ENCODE measurements around the gene ARHGAP24. TPM values are rescaled to one million over a fixed set of nuclear protein-coding genes. Genes with fewer than 3 reads are reported as not detected.

Gene ARHGAP24
- total and polyA plus RNA-seq, 3 experiments from 2014 or later: not detected

GRCh38 chr4:85446141-85446861 lies 28.6 kb upstream of the ARHGAP24 start:
- Histone ChIP-seq H3K36me3 (ENCODE audit: insufficient read depth, low read length) (no peaks in the 10 kb centered on the region), H3K4me1 (ENCODE audit: insufficient read depth, low read length) (no peaks in the 10 kb centered on the region), H3K27me3 (ENCODE audit: insufficient read depth, low read length, poor library complexity, severe bottlenecking) (no peaks in the 10 kb centered on the region), H3K27ac (ENCODE audit: low read depth, low read length) (no peak overlapping the region), H3K9me3 (ENCODE audit: low read length) (no peaks in the 10 kb centered on the region), H3K4me3 (ENCODE audit: low read length) (no peak overlapping the region)
- Mint-ChIP-seq H3K36me3 (peaks cover 0 to 2% (median 0%) of the 10 kb centered on the region in 3 donors), H3K27me3 (no peaks in the 10 kb centered on the region), H3K4me3 (no peak overlapping the region), H3K27ac (no peak overlapping the region), H3K9me3 (peaks cover 0 to 3% (median 2%) of the 10 kb centered on the region in 5 donors), H3K4me1 (no peaks in the 10 kb centered on the region)
- CTCF ChIA-PET: no interaction called here
- no peak for DNase-seq
- POLR2A ChIA-PET: no interaction called here

- ChIA-PET CTCF (no interaction called here), POLR2A (no interaction called here)
- Histone ChIP-seq H3K4me1 (ENCODE audit: insufficient read depth, low read length) (no peaks in the 10 kb centered on the region), H3K4me3 (ENCODE audit: low read length) (no peak overlapping the region), H3K27ac (ENCODE audit: low read depth, low read length) (no peak overlapping the region), H3K27me3 (ENCODE audit: insufficient read depth, low read length, poor library complexity, severe bottlenecking) (no peaks in the 10 kb centered on the region), H3K36me3 (ENCODE audit: insufficient read depth, low read length) (no peaks in the 10 kb centered on the region), H3K9me3 (ENCODE audit: low read length) (no peaks in the 10 kb centered on the region)
- DNase-seq: no peak
- Mint-ChIP-seq H3K9me3 (peaks cover 0 to 7% (median 3%) of the 10 kb centered on the region in 5 donors), H3K4me1 (no peaks in the 10 kb centered on the region), H3K27me3 (no peaks in the 10 kb centered on the region), H3K4me3 (no peak overlapping the region), H3K36me3 (peaks cover 0 to 2% (median 0%) of the 10 kb centered on the region in 3 donors), H3K27ac (no peak overlapping the region)
These were observed 25.8 kb upstream of the ARHGAP24 start for GRCh38 chr4:85448906-85449890.

- H3K4me1 Mint-ChIP-seq: no peaks in the 10 kb centered on the region
- peaks cover 0 to 2% (median 0%) of the 10 kb centered on the region in 3 donors for H3K36me3 Mint-ChIP-seq
- Histone ChIP-seq H3K4me3 (ENCODE audit: low read length) (no peak overlapping the region), H3K9me3 (ENCODE audit: low read length) (no peaks in the 10 kb centered on the region), H3K36me3 (ENCODE audit: insufficient read depth, low read length) (no peaks in the 10 kb centered on the region), H3K27ac (ENCODE audit: low read depth, low read length) (no peak overlapping the region), H3K4me1 (ENCODE audit: insufficient read depth, low read length) (no peaks in the 10 kb centered on the region), H3K27me3 (ENCODE audit: insufficient read depth, low read length, poor library complexity, severe bottlenecking) (no peaks in the 10 kb centered on the region)
- no peak overlapping the region for H3K27ac Mint-ChIP-seq
- H3K9me3 Mint-ChIP-seq: peaks cover 0 to 7% (median 3%) of the 10 kb centered on the region in 5 donors
- CTCF ChIA-PET: no interaction called here
- no peaks in the 10 kb centered on the region for H3K27me3 Mint-ChIP-seq
- POLR2A ChIA-PET: no interaction called here
- no peak for DNase-seq
- H3K4me3 Mint-ChIP-seq: no peak overlapping the region
These were observed 22.8 kb upstream of the ARHGAP24 start for GRCh38 chr4:85452058-85452731.

- no peaks in the 10 kb centered on the region for H3K4me1 Mint-ChIP-seq
- Histone ChIP-seq H3K27me3 (ENCODE audit: insufficient read depth, low read length, poor library complexity, severe bottlenecking) (no peaks in the 10 kb centered on the region), H3K27ac (ENCODE audit: low read depth, low read length) (no peak overlapping the region), H3K36me3 (ENCODE audit: insufficient read depth, low read length) (no peaks in the 10 kb centered on the region), H3K4me3 (ENCODE audit: low read length) (no peak overlapping the region), H3K9me3 (ENCODE audit: low read length) (no peaks in the 10 kb centered on the region), H3K4me1 (ENCODE audit: insufficient read depth, low read length) (no peaks in the 10 kb centered on the region)
- H3K9me3 Mint-ChIP-seq: peaks cover 0 to 6% (median under 1%) of the 10 kb centered on the region in 5 donors
- no peaks in the 10 kb centered on the region for H3K36me3 Mint-ChIP-seq
- DNase-seq: no peak
- CTCF ChIA-PET: no interaction called here
- no peak overlapping the region for H3K27ac Mint-ChIP-seq
- H3K4me3 Mint-ChIP-seq: no peak overlapping the region
- POLR2A ChIA-PET: no interaction called here
- no peaks in the 10 kb centered on the region for H3K27me3 Mint-ChIP-seq
These were observed 19.0 kb upstream of the ARHGAP24 start for GRCh38 chr4:85455942-85456341.

GRCh38 chr4:85457752-85458467 lies 17.0 kb upstream of the ARHGAP24 start:
- ChIA-PET POLR2A (no interaction called here), CTCF (no interaction called here)
- Mint-ChIP-seq H3K9me3 (peaks cover 0 to 6% (median 4%) of the 10 kb centered on the region in 5 donors), H3K27me3 (no peaks in the 10 kb centered on the region), H3K27ac (no peak overlapping the region), H3K36me3 (no peaks in the 10 kb centered on the region), H3K4me3 (no peak overlapping the region), H3K4me1 (no peaks in the 10 kb centered on the region)
- Histone ChIP-seq H3K27me3 (ENCODE audit: insufficient read depth, low read length, poor library complexity, severe bottlenecking) (no peaks in the 10 kb centered on the region), H3K27ac (ENCODE audit: low read depth, low read length) (no peak overlapping the region), H3K4me3 (ENCODE audit: low read length) (no peak overlapping the region), H3K36me3 (ENCODE audit: insufficient read depth, low read length) (no peaks in the 10 kb centered on the region), H3K9me3 (ENCODE audit: low read length) (no peaks in the 10 kb centered on the region), H3K4me1 (ENCODE audit: insufficient read depth, low read length) (no peaks in the 10 kb centered on the region)
- no peak for DNase-seq

GRCh38 chr4:85459736-85460135 lies 15.2 kb upstream of the ARHGAP24 start:
- ChIA-PET CTCF (no interaction called here), POLR2A (no interaction called here)
- no peak for DNase-seq
- H3K4me1 ChIP-seq (ENCODE audit: insufficient read depth, low read length): no peaks in the 10 kb centered on the region
- Mint-ChIP-seq H3K4me3 (no peak overlapping the region), H3K27ac (no peak overlapping the region), H3K9me3 (peaks cover 0 to 6% (median 0%) of the 10 kb centered on the region in 5 donors), H3K27me3 (no peaks in the 10 kb centered on the region), H3K36me3 (no peaks in the 10 kb centered on the region), H3K4me1 (no peaks in the 10 kb centered on the region)
- no peak overlapping the region for H3K27ac ChIP-seq (ENCODE audit: low read depth, low read length)
- no peaks in the 10 kb centered on the region for H3K27me3 ChIP-seq (ENCODE audit: insufficient read depth, low read length, poor library complexity, severe bottlenecking)
- no peak overlapping the region for H3K4me3 ChIP-seq (ENCODE audit: low read length)
- H3K9me3 ChIP-seq (ENCODE audit: low read length): no peaks in the 10 kb centered on the region
- H3K36me3 ChIP-seq (ENCODE audit: insufficient read depth, low read length): no peaks in the 10 kb centered on the region

GRCh38 chr4:85474356-85474755 lies 594 bp upstream of the ARHGAP24 start:
- H3K36me3 ChIP-seq (ENCODE audit: insufficient read depth, low read length): no peaks in the 10 kb centered on the region
- no peak overlapping the region for H3K4me3 ChIP-seq (ENCODE audit: low read length)
- no peaks in the 10 kb centered on the region for H3K36me3 Mint-ChIP-seq
- no peaks in the 10 kb centered on the region for H3K9me3 ChIP-seq (ENCODE audit: low read length)
- peaks cover 0 to 13% (median 5%) of the 10 kb centered on the region in 5 donors for H3K9me3 Mint-ChIP-seq
- H3K4me3 Mint-ChIP-seq: no peak overlapping the region
- H3K4me1 ChIP-seq (ENCODE audit: insufficient read depth, low read length): no peaks in the 10 kb centered on the region
- ChIA-PET POLR2A (no interaction called here), CTCF (no interaction called here)
- H3K27me3 ChIP-seq (ENCODE audit: insufficient read depth, low read length, poor library complexity, severe bottlenecking): no peaks in the 10 kb centered on the region
- peaks cover 2 to 7% of the 10 kb centered on the region in 2 donors for H3K27me3 Mint-ChIP-seq
- H3K4me1 Mint-ChIP-seq: no peaks in the 10 kb centered on the region
- DNase-seq: no peak
- H3K27ac Mint-ChIP-seq: no peak overlapping the region
- H3K27ac ChIP-seq (ENCODE audit: low read depth, low read length): no peak overlapping the region
